GM12873 (cell line): Measurements from ENCODE around the gene SCAMP4.

Experiments used
- CTCF ChIP-seq: IDR thresholded peaks from 2 replicates; pipeline ENCODE4 v1.5.1; 2012; ENCODE audit warnings: low read depth, mild to moderate bottlenecking, moderate library complexity, low read length, control low read depth; ENCODE audit not compliant: insufficient read depth; ENCODE audit errors: missing control alignments

The SCAMP4 gene

GRCh38 chr19:1925544-1925943 lies 20.3 kb downstream of the SCAMP4 start:
- no peak for TF ChIP-seq CTCF

GRCh38 chr19:1929021-1929742 lies 24.0 kb downstream of the SCAMP4 start:
- peak; percentile 87 for TF ChIP-seq CTCF

GRCh38 chr19:1931445-1931844 lies 26.2 kb downstream of the SCAMP4 start:
- TF ChIP-seq CTCF: no peak

- TF ChIP-seq CTCF: no peak
Measured at GRCh38 chr19:1932395-1932794, 27.2 kb downstream of the SCAMP4 start.

GRCh38 chr19:1933244-1933643 lies 28.0 kb downstream of the SCAMP4 start:
- TF ChIP-seq CTCF: no peak

GRCh38 chr19:1933942-1934341 lies 28.7 kb downstream of the SCAMP4 start:
- TF ChIP-seq CTCF: no peak

- no peak for TF ChIP-seq CTCF
Measured at GRCh38 chr19:1935484-1936208, 30.4 kb downstream of the SCAMP4 start.
